Measurements from ENCODE around the gene YIF1B.

GRCh38 chr19:38268539-38268938 lies 47.2 kb downstream of the YIF1B start:
- TF ChIP-seq CTCF (IDR thresholded peaks at IDR 0.05) (no peak), POLR2A (IDR thresholded peaks at IDR 0.05) (no peak), POLR2AphosphoS5 (IDR thresholded peaks at IDR 0.05) (no peak)
